ENCODE measurements around the gene DENND2D.

The DENND2D gene

GRCh38 chr1:111193712-111194480 lies 6.5 kb downstream of the DENND2D start (continued):
- no peak for TF ChIP-seq AEBP2 (tag by site-specific recombination; IDR thresholded peaks at IDR 0.05; ENCODE audit: borderline replicate concordance)
- TF ChIP-seq HOXA7 (CRISPR knock-in tag; IDR thresholded peaks at IDR 0.05; ENCODE audit: borderline replicate concordance), result no peak
- TF ChIP-seq WT1 (tag by site-specific recombination; IDR thresholded peaks at IDR 0.05), result no peak
- TF ChIP-seq ZNF558 (tag by site-specific recombination; IDR thresholded peaks at IDR 0.05), result no peak
- TF ChIP-seq PBX3 (CRISPR knock-in tag; IDR thresholded peaks at IDR 0.05), result no peak
- TF ChIP-seq ZNF26 (tag by site-specific recombination; IDR thresholded peaks at IDR 0.05), result no peak
- no peak for TF ChIP-seq SP3 (tag by site-specific recombination; IDR thresholded peaks at IDR 0.05)
- no peak for TF ChIP-seq KLF8 (tag by site-specific recombination; IDR thresholded peaks at IDR 0.05)
- TF ChIP-seq ZNF280D (tag by site-specific recombination; IDR thresholded peaks at IDR 0.05), result no peak
- no peak for TF ChIP-seq KLF10 (tag by site-specific recombination; IDR thresholded peaks at IDR 0.05)

- no peaks in the 10 kb centered on the region for H3K4me1 ChIP-seq (ENCODE audit: control insufficient read depth, insufficient read depth, low read length)
- H3K4me3 ChIP-seq (ENCODE audit: low read depth, low read length), result no peak overlapping the region
- peaks cover 0 to 11% of the 10 kb centered on the region in 2 experiments; a peak in 1 of 3 replicates for H3K36me3 ChIP-seq (ENCODE audit: control insufficient read depth in 2 of 2, insufficient read depth in 1 of 2, low read length in 2 of 2)
- ChIA-PET CTCF (interaction anchor here (0.6 to 0.7 kb wide), 3 partner anchors 25 to 451 kb away, joined by 3 to 4 read pairs (median 3); no protein-coding TSS in a partner anchor), POLR2A (no interaction called here)
- H3K27ac ChIP-seq (ENCODE audit: extremely low read depth, low read depth, low read length), result no peak overlapping the region
- no peaks in the 10 kb centered on the region for H3K9me3 ChIP-seq (ENCODE audit: control insufficient read depth, insufficient read depth, low read depth, low read length)
- TF ChIP-seq ZNF335 (tag by site-specific recombination; conservative IDR thresholded peaks at IDR 0.05) (no peak), ZNF555 (tag by site-specific recombination; conservative IDR thresholded peaks at IDR 0.05) (no peak), ZNF707 (tag by site-specific recombination; IDR thresholded peaks at IDR 0.05) (no peak), GLI4 (tag by site-specific recombination; IDR thresholded peaks at IDR 0.05) (no peak), KLF8 (tag by site-specific recombination; IDR thresholded peaks at IDR 0.05) (no peak), ZBTB49 (tag by site-specific recombination; IDR thresholded peaks at IDR 0.05; ENCODE audit: low read depth) (no peak), ZNF202 (tag by site-specific recombination; IDR thresholded peaks at IDR 0.05; ENCODE audit: borderline replicate concordance) (no peak), ZNF391 (tag by site-specific recombination; IDR thresholded peaks at IDR 0.05; ENCODE audit: borderline replicate concordance, low read depth) (no peak), ATF2 (tag by site-specific recombination; IDR thresholded peaks at IDR 0.05; ENCODE audit: low read depth) (no peak), ZNF544 (tag by site-specific recombination; IDR thresholded peaks at IDR 0.05) (no peak), ZFHX2 (tag by site-specific recombination; conservative IDR thresholded peaks at IDR 0.05) (no peak), INSM2 (tag by site-specific recombination; IDR thresholded peaks at IDR 0.05) (no peak)
Measured at GRCh38 chr1:111192658-111193519, 7.6 kb downstream of the DENND2D start.
